Stimulated activated CD4-positive, alpha-beta T cell treated with anti-CD3 and anti-CD28 coated beads, Interleukin-1b, Interleukin-23, amount 100 ng/mL, for 24 hours (primary cell): Measurements from ENCODE around the gene PRRT1B.

ENCODE experiments used
- DNase-seq, 4 experiments: peaks; one replicate each; pipeline ENCODE4 v3.0.0-alpha.2; 2020; ENCODE audit warnings: low read depth in 4 of 4, low spot score in 1 of 4

Gene PRRT1B

DNA sequence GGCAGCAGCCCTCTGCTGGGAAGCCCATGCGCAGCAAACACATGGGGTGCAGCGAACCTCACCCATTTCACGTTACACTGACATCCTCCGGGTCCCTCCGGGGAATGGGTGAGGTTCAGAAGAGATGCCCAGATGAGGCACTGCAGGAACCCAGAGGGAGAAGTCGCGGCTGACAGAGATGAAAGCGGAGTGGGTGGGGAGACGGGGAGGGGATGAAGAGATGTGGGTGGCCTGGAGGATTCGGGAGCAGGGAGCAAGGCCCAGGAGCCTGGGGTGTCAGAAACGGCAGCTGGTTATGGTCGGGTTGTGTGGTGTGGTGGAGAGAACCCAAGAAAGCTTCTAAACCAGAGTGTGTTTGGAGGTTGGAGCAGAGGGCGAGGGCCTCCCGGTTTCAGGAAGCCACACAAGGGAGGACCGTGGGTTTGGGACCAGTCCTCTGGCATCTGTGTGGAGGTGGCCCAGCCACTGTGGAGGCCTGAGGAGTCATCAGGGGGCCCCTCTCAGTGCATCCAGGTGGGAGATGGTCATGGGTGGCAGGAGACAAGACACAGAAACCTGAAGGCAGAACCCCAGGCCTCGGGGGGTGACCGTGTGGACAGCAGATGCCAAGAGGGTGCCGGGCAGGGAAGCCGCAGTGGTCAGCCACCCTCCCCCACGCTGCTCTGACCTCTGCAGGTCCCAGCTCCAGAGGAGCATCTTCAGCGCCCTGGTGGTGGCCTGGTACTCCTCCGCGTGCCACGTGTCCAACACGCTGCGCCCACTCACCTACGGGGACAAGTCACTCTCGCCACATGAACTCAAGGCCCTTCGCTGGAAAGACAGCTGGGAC lies 22.9 kb upstream of the PRRT1B start:
- DNase-seq: no peak

DNA sequence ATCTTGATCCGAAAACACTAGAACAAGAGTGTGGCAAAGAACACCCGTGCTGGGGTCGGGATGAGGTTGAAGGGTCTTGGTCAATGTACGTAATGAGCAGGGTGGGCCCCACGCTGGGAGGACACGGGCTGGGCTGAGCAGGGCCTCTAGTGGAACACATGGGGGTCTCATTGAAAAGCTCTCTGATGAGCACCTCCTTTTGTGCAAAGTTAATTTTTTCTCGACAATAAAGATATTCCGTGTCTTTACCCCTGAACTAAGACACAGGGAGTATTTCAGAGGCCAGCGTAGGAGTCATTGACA lies 22.3 kb upstream of the PRRT1B start:
- DNase-seq: no peak

DNA sequence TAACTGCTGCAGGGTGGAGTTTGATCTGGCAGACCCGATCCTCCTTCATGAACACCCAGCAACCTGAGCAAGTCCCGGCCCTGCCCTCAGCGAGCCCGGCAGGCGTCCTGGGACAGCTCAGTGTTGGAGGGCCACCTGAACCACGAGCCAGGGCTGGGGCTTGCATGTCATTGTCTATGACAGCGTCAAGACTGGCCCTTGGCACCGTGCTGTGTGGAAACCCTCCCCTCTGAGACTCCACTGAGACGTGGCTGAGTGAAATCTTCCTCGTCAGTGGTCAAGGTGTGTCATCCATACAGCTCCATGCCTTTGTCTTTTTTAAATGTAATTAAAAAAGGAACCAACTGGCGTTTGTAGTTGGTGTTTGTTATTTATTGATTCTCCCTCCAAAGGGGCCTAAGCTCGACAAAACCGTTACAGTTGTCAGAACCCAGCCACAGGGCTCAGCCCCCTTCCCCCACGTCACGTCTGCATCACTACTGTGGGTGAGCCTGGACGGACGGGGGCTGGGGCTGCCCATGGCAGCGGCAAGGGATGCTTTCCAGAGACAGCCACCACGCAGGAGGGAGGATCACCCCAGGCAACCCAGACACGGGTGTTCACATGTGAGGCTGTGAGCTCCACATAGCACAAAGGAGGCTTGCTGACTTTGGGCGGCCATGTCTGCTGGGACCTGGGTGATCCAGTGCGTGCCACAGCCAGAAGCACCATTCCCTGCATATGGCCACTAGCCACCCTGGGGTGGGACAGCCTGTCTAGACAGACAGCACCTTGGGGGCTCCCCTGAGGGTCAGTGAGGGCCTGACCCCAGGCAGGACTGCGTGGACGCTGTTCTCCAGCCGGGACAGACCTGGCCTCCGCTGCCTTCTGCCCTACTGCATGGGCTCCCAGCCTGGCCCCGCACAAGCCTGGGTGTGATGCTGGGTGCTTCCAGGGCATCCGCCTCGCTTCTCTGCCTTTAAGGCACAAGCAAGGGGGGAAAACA lies 21.6 kb upstream of the PRRT1B start:
- no peak for DNase-seq

DNA sequence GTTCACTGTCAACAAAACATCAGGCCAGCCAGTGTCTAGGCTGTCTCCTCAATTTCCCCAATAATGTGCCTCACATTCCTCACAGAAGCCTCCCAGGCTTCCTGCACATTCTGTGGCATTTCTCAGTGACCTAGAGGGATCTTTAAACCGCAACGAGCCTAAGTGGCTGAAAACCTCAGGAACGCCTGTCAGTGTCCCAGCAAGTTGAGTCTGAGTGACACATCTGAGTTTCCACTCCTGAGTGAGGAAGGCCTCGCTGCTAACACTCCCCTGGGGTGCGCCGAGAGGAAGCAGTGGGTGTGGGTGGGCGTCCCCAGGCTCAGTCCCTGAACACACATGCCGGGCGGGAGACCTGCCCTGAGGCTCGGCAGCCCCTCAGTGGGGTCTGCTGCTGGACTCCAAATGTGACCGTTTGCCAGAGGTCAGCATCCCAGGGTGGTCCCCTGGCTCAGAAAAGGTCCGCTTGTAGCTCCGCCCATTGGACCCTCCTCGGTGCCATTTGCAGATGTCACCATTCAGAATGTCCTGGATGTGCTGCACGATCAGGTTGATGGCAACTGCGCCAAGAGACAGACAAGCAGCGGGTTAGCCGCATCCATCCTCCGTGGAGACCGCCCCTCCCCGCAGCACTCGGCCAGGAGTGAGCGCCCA lies 20.5 kb upstream of the PRRT1B start:
- DNase-seq: no peak

DNA sequence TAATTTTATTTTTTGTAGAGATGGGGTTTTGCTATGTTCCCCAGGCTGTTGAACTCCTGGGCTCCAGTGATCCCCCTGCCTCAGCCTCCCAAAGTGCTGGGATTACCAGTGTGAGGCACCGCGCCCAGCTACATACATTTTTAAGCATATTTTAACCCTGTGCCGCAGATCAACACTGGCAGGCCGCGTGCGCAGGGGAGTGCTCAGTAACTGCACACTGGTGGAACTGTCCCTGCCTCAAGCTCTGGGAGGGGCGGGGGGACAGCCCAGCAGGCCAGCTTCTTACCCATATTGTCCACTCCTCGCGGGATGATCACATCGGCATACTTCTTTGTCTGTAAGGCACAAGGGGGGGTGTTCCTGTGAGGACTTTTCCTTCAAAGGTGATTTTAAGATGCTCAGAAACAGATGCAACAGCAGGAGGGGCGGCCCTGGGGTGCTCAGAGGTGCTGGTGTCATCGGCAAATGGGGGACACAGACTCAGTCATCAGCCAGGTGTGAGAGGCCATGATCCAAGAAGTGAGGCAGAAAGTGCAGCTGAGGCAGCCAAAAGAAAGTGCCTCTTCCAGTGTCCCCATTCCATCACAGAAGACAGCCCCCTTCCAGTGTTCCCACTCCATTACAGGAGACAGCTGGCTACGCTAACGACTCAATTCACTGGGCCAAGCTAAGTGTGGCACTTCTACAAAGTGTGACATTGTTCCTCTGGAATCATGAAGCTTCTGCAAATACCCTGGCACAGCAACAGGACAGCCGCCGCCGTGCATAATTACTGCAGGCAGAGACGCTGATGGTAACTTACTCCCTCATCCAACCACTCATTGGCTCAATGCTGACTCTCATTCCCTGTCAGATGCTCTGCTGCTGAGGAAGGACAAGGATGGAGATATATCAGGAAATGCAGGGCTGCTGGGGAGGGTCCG lies 19.4 kb upstream of the PRRT1B start:
- no peak for DNase-seq

DNA sequence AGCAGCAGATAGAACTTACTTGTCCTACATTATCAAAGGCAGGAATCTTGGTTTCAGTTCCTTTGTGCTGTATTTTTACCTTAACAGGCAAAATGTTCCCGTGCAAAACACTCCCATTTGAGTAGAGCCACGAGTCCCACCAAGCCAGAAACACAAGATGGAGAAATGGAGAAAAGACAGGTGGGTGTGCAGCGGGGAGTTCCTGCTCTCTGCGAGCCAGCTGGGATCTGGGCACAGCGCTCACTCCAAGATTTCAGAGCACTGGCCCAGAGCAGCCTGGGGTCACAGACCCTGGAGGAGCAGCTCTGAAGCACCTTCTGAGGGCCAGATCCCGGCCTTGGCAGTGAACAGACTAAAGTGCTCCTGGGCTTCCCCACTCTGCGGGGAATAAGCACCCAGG lies 17.1 kb upstream of the PRRT1B start:
- no peak for DNase-seq

DNA sequence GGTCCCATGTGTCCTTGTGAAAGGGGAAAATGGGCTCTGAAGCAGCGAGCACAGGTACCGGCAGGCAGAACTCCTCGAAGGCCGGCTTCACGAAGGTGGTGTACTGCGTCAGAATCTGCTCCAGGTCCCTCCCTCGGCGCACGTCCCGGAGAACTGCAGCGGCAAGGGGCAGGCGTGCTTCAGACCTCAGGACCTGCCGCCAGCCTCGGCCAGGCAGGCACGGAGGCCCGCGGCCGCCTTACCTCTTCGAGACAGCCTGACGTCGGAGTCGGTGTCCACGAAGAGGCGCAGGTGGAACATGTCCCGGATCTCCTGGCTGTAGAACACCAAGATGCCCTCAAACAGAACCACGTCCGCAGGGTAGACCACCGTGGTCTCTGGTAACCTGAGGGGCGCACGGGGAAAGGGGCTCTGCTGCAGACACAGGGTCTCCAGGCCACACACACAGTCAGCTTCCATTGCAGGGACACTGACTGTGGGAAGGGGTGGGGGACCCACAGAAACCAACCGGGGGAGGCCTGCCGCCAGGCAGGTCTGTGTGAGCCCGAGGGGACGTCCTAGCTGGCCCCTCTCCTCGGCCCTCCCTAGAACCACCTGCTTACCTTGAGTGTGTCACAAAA lies 16.3 kb upstream of the PRRT1B start:
- DNase-seq: no peak

DNA sequence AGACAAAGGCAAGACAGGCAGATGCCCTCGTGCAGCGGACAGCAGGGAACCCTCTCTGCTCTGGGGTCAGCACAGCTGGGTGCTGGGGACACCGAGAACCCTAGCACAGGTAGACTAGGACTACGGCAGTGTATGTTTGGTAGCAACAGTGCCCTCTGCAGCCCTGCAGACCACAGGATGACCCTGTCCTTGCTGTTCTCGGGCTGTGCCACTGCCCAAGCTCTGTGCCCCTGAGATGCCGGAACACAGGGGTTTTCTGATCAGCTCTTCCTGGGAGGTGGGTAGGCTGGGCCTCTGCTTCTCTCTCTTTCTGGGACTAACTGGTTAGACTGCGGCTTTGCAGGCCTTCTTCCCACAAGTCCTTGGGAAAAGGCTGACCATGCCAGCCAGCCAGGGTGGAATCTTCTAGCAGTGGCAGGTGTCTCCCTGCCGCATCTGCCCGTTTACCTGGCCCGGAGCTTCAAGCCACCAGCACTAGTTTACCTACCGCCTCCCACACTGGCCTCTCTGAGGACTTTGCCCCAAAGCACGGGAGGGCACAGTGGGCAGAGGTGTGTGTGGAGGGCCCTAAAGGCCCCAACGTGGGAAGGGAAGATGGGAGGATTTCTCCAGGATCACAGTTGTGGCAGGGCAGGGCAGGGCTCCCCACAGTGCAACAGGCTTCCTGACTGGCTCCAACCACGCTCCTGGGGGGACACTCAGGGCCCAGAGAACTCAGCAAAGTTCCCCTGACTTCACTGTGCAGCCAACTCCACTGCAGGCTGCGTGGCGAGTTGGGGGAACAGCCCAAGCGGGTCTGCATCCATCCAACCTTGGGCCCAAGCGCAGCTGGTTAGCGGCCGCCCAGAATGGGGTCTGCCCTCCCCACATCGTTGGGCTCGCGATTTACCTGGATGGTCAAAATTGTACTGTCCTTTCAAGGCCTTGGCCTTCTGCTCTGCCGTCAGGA lies 15.5 kb upstream of the PRRT1B start:
- no peak for DNase-seq

DNA sequence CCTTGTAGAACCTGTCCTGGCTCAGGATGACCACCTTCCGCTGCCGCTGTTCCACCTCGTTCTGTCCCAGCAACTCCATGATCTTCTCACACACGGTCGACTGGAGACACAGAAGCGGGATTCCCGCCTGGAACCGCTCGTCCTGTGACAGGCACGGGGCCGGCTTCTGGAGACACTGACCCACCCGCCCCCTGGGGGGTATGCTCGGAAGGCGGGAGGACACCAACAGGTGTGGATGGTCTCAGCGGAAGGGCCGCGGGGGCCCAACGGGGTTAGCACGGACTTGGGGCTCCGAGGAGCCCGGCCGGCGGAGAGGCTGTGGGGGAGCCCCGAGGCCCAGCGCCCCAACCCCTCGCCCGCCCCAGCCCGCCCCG lies 14.8 kb upstream of the PRRT1B start:
- no peak for DNase-seq

DNA sequence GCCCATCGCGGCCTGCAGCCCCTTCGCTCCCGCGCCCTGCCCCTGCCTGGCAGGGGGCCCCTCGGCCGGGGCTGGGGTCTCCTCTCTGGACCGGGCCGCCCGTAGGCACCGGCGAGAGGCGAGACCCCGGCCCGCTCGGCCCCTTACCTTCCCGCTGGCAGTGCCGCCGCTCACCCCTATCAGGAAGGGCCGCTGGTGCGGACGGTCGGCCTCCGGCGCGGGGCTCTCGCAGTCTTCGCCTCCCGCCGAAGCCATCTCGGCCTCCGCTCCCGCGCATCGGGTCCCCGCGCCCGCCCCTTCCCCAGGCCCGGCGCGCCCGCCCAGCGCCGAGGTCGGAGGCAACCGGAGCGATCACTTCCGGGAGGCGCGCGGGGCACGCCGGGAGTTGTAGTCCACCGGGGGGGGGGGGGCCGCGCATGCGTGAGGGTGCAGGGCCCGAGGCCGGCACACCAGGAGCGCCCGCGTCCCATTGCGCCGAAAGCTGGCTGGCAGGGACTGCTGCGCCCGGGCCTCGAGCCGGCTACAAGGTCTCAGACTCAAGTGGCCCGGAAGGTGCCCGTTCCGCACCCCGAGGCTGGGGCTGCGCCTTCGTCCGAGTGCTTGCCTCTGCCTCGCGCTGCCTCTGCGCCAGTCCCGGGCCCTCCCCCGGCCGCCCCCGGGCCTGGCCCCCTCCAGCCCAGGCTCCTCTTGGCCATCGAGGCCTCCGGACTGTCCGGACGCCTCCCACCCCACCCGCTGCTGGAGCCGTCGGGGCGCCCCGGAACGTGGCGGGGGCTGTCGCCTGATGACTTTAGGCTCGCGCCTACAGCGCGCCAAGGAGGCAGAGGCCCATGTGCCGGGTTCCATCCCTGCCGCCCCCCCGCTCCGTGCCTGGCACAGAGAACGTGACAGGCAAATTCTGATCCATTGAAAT lies 14.1 kb upstream of the PRRT1B start, which contains the start of gene UCK1:
Gene UCK1, minus strand, starts transcription at position 344 of the 913 bp plus-strand sequence. Its CDS starts 89 bp downstream, at position 255.
- DNase-seq: peak; percentile 42 to 67 (median 50)

DNA sequence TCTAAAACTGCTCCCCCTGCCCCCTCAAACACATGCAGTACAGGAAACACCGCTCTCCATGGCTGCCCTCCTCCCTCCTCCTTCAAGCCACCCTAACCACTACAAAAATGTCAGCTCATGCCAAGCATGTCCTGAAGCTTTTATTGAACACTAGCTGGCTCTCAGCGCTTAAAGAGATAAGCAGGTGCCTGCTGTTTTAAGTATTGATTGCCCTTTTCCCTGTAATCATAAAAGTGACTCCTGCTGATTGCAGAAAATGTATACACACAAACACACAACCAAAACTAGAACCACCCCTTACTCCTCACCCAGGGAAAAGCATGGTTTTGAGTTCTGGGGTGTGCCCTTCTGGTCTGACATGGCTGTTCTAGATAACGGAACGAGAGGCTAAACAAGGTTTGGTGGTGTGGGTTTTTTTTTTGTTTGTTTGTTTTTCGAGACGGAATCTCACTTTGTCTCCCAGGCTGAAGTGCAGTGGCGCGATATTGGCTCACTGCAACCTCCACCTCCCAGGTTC lies 10.5 kb upstream of the PRRT1B start:
- DNase-seq: no peak

DNA sequence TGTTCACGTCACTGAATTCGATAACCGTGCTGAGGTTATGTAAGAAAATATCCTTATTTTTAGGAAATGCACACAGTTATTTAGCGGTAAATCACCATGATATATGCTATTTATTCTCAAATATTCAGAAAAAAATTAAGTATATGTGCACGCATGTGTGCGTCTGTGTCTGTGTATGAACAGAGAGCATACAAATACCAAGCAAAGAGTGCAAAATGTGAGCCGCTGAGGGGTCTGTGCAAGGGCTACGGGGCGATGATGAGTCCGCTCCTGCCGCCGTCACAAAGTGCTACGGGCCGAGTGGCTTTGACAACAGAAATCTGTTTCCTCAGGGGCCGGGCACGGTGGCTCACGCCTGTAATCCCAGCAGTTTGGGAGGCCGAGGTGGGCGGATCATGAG lies 7.4 kb upstream of the PRRT1B start:
- DNase-seq: no peak

DNA sequence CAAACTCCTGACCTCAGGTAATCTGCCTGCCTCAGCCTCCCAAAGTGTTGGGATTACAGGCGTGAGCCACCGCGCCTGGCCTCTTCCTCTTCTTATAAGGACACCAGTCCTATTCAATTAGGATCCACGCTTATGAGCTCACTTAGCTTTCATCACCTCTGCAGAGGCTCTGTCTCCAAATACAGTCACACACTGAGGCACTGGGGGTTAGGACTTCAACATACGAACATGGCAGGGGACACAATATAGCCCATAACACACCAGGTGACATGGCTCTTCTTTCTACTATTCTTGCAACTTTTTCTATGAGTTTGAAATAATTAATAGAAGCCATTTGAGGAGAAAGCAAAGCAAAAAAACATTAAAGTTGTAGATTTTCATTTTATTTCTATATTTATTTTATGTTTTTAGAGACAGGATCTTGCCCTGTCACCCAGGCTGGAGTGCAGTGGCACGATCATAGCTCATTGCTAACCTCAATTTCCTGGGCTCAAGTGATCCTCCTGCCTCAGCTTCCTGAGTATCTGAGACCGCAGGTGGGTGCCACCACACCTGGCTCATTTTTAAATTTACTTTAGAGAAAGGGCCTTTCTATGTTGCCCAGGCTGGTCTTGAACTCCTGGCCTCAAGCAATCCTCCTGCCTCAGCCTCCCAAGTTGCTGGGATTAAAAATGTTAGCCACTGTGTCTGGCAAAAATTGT lies 6.0 kb upstream of the PRRT1B start:
- no peak for DNase-seq

DNA sequence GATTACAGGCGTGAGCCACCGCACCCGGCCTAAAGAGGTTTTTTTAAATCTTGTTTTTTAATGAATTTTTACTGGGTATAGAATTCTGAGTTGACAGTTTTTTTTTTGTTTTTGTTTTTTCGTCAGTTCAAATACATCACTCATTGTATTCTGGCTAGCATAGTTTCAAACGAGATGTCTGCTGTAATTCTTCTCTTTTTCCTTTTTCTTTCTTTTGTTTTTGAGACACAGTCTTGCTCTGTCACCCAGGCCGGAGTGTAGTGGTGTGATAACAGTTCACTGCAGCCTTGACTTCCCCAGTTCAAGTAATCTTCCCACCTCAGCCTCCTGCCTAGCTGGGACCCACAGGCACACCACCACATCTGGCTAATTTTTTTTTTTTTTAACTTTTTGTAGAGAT lies 2.2 kb upstream of the PRRT1B start:
- DNase-seq: no peak

DNA sequence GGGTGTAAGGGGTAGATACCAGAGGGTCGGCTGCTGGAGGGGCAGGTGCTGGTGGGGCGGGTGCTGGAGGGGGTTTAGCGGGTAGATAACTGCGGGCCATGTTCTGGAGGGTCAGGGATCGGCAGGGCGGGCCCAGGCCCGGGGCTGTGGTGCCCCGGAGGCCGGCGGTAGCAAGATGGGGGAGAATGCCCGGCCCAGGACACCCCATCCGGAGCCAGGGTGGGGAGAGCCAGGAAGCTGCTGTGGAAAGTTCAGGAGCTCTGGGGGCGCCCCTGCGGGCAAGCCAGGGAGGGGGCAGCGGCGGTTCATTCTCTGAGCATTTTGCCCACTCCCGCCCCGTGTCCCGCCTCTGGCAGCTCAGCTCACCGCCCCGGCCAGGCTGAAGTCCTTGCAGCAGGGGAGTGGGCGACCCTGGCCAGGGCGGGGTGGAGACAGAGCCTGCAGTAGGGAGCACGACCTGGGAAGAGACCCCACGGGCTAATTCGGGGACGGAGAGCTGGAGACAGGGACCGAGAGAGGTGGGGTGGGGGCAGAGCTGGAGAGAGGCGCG lies 538 bp downstream of the PRRT1B start:
- no peak for DNase-seq

DNA sequence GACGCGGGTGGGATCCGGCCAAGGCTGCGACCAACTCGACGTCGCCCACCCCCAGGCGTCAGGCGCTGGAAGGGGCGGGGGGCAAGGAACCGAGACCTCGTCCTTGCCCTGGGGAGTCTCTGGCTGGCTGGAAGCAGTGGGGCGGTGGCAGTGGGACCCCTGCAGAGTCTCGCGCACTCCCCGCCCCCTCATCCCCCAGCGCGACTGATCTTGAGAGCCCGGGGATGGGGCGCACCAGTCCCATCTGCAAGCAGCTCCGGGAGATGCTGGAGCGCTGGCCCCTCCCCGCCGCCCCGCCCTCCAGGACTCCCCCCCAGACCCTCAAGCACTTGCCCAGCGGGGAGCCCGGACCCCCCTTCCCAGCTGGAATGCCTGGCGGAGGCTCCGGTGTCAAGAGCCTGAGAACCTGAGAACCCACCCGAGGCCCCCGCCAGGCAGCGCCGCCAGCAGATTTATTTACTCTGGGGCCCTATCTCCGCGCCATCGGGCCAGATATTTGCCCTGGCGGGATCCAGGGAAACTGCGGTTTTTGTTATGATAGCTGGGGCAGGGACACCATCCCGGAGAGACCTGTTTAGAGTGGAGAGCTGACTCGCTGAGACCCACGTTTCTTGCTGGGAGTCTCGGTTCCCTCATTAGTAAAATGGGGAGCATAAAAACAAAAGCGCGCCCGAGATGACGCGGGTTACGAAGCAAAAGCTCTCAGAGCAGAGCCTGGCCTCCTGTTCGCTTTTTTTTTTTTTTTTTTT lies 1.2 kb downstream of the PRRT1B start:
- no peak for DNase-seq
